Gastrocnemius medialis (tissue), 4 donors: ENCODE results near the gene STRBP.

Experiments used
- CTCF ChIP-seq, 5 experiments: fragments of 450-650 bp in 3 of 5; fragments of 200-600 bp in 2 of 5; sonication (generic) in 2 of 5; IDR thresholded peaks in 4 of 5; conservative IDR thresholded peaks in 1 of 5; 1 replicate in 4 of 5; 2 replicates in 1 of 5; pipeline ENCODE4 v1.5.1; 2016 to 2019; ENCODE audit warnings: antibody characterized with exemption in 5 of 5, mild to moderate bottlenecking in 3 of 5, moderate library complexity in 3 of 5
- POLR2A ChIP-seq, 2 donors: fragments of 450-650 bp; IDR thresholded peaks; one replicate each; pipeline ENCODE4 v1.6.1; 2017; ENCODE audit warnings: antibody characterized with exemption in 2 of 2, mild to moderate bottlenecking in 2 of 2, moderate library complexity in 2 of 2

DNA sequence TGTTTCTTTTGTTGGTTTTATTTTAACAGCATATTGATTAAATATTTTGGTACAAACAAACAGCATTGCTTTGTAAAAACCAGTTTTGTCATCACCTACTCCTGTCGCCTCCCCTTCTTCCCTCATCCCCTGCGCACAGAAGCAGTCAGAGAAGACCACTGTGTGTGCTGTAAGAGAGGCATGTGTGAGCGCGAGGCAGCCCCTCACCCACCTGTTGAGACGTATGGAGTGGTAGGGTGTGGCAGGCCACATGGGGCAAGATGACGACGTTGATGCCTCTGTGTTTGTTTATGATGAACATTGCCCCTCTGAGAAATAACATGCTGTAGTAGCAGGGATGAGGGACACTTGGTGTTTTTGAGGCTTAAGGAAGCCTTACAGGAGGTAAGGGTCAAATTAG lies 163.6 kb downstream of the STRBP start:
- TF ChIP-seq CTCF (IDR thresholded peaks at IDR 0.05 in 4 of 5, conservative IDR thresholded peaks at IDR 0.05 in 1 of 5): no peak
- TF ChIP-seq POLR2A (IDR thresholded peaks at IDR 0.05): no peak
